ENCODE measurements around the gene RANBP17.

Gene RANBP17

GRCh38 chr5:171300358-171300757, 438.5 kb downstream of the RANBP17 start:
- no peak for DNase-seq (ENCODE audit: low spot score)

GRCh38 chr5:171306166-171306565, 444.3 kb downstream of the RANBP17 start:
- no peak for DNase-seq (ENCODE audit: low spot score)

- DNase-seq (ENCODE audit: low spot score): peak; percentile 37
Observed at GRCh38 chr5:171306781-171307591, 445.2 kb downstream of the RANBP17 start.

GRCh38 chr5:171307789-171308452, 446.1 kb downstream of the RANBP17 start:
- no peak for DNase-seq (ENCODE audit: low spot score)

- peak; percentile 86 for DNase-seq (ENCODE audit: low spot score)
Observed at GRCh38 chr5:171308453-171309275, 446.8 kb downstream of the RANBP17 start, which contains the start of gene TLX3. TLX3 (plus strand) TSS chr5:171309248; CDS start chr5:171309366, 118 bp downstream.

GRCh38 chr5:171309276-171310211, 447.7 kb downstream of the RANBP17 start:
- DNase-seq (ENCODE audit: low spot score): peak; percentile 52

GRCh38 chr5:171310212-171310818, 448.5 kb downstream of the RANBP17 start:
- peak; percentile 36 for DNase-seq (ENCODE audit: low spot score)

GRCh38 chr5:171310819-171311321, 449.1 kb downstream of the RANBP17 start:
- DNase-seq (ENCODE audit: low spot score): no peak

GRCh38 chr5:171311322-171312077, 449.7 kb downstream of the RANBP17 start:
- peak; percentile 57 for DNase-seq (ENCODE audit: low spot score)

- peak; percentile 34 for DNase-seq (ENCODE audit: low spot score)
Observed at GRCh38 chr5:171312129-171312974, 450.5 kb downstream of the RANBP17 start.

GRCh38 chr5:171313481-171314206, 451.8 kb downstream of the RANBP17 start:
- DNase-seq (ENCODE audit: low spot score): peak; percentile 23

- peak; percentile 40 for DNase-seq (ENCODE audit: low spot score)
Observed at GRCh38 chr5:171314728-171315385, 453.0 kb downstream of the RANBP17 start.

GRCh38 chr5:171315386-171315891, 453.6 kb downstream of the RANBP17 start:
- DNase-seq (ENCODE audit: low spot score): peak; percentile 21

- DNase-seq (ENCODE audit: low spot score): no peak
Observed at GRCh38 chr5:171315925-171316257, 454.1 kb downstream of the RANBP17 start.

- peak; percentile 37 for DNase-seq (ENCODE audit: low spot score)
Observed at GRCh38 chr5:171316258-171317121, 454.7 kb downstream of the RANBP17 start.

- DNase-seq (ENCODE audit: low spot score): no peak
Observed at GRCh38 chr5:171317230-171317629, 455.4 kb downstream of the RANBP17 start.

GRCh38 chr5:171318026-171318425, 456.2 kb downstream of the RANBP17 start:
- DNase-seq (ENCODE audit: low spot score): peak; percentile 64

Data from iPS-NIHi11 (cell line).